Activated naive CD8-positive, alpha-beta T cell (primary cell): Measurements from ENCODE around the gene LAMB3.
A peak's percentile ranks its signal among the peaks of the same experiment; 100 is the strongest.

ENCODE experiments used
- H3K27ac Mint-ChIP-seq: one replicate; pipeline ENCODE4 v1.8.0; 2021; ENCODE audit warnings: mixed read lengths
- H3K27me3 Mint-ChIP-seq: one replicate; pipeline ENCODE4 v1.8.0; 2021; ENCODE audit warnings: mixed read lengths
- H3K36me3 Mint-ChIP-seq: one replicate; pipeline ENCODE4 v1.8.0; 2021; ENCODE audit warnings: mixed read lengths
- H3K4me1 Mint-ChIP-seq: one replicate; pipeline ENCODE4 v1.8.0; 2021; ENCODE audit warnings: low read depth, mixed read lengths
- H3K4me3 Mint-ChIP-seq: one replicate; pipeline ENCODE4 v1.8.0; 2021; ENCODE audit warnings: mild to moderate bottlenecking, mixed read lengths
- H3K9me3 Mint-ChIP-seq: one replicate; pipeline ENCODE4 v1.8.0; 2021; ENCODE audit warnings: low read depth, mixed read lengths

Gene LAMB3

DNA sequence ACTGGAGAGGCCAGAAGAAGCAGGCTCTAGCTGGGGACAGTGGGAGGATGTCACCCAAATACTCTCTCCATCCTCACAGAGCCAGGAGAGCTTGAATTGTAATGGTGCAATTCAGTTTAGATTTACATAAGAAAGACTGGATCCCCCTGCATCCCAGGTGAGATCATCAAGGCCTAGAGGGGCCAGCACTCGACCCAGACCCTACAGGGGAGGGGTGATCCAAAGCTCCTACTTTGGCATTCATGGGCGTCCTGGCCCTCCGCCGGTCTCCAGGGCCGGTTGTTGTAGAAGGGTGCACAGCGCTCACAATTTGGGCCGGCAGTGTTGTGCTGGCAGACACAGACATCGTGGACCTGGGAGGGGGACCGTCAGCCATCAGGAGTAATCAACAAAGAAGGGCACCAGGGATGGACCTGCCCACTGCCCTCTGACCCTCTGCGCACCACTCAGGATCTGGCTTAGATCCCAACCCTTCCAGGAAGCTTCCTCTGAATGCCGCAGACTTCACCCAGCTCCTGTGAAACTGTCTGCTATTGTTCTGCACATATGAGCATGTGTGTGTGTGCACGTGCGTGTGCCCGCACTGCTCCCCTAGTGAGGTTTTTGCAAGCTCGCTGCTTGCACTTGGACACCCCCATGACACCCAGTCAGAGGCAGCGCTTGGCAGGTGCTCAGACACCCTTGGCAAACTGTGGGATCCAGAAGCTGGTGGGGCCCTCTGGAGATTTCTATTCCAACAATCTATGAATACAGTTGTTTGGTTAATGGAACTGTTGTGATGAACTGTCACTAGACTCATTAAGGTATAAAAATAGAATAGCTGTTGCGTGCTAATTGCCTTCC is 21.6 kb downstream of the LAMB3 start:
- no peaks in the 10 kb centered on the region for H3K4me1 Mint-ChIP-seq
- no peaks in the 10 kb centered on the region for H3K27me3 Mint-ChIP-seq
- H3K36me3 Mint-ChIP-seq, result no peaks in the 10 kb centered on the region
- H3K27ac Mint-ChIP-seq, result no peak overlapping the region
- H3K4me3 Mint-ChIP-seq, result no peak overlapping the region
- no peaks in the 10 kb centered on the region for H3K9me3 Mint-ChIP-seq

GRCh38 chr1:209629621-209630382 is 22.4 kb downstream of the LAMB3 start:
- H3K27me3 Mint-ChIP-seq, result no peaks in the 10 kb centered on the region
- no peak overlapping the region for H3K27ac Mint-ChIP-seq
- no peak overlapping the region for H3K4me3 Mint-ChIP-seq
- H3K4me1 Mint-ChIP-seq, result no peaks in the 10 kb centered on the region
- H3K9me3 Mint-ChIP-seq, result no peaks in the 10 kb centered on the region
- H3K36me3 Mint-ChIP-seq, result no peaks in the 10 kb centered on the region

DNA sequence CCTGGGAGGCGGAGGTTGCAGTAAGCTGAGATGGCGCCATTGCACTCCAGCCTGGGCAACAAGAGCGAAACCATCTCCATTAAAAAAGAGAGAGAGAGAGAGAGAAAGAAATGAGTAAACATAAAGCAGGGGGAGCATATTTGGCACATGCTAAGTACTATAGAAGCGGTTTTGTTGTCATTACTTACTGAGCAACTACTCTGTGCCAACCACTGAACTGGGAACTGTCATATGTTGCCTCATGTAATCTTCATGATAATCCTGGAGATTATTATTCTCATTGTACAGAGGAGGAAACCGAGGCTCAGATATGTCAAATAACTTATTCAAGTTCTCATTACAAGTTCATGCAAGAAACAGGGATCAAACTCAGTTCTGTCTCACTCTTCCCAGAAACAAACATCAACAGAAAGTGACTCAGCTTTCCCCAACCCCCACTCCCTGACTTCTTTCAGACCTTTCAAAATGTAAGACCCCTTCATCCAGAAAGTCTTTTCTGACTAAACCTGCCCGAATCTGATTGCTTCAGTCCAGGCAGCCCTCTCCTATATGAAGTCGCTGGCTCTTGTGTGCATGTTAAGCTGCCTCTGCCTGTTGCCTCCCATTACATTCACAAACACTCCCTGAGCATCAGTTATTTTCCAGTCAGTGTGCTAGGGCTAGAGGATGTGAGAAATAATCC is 23.5 kb downstream of the LAMB3 start:
- H3K4me3 Mint-ChIP-seq, result no peak overlapping the region
- H3K36me3 Mint-ChIP-seq, result no peaks in the 10 kb centered on the region
- no peaks in the 10 kb centered on the region for H3K27me3 Mint-ChIP-seq
- H3K27ac Mint-ChIP-seq, result no peak overlapping the region
- no peaks in the 10 kb centered on the region for H3K9me3 Mint-ChIP-seq
- H3K4me1 Mint-ChIP-seq, result no peaks in the 10 kb centered on the region

DNA sequence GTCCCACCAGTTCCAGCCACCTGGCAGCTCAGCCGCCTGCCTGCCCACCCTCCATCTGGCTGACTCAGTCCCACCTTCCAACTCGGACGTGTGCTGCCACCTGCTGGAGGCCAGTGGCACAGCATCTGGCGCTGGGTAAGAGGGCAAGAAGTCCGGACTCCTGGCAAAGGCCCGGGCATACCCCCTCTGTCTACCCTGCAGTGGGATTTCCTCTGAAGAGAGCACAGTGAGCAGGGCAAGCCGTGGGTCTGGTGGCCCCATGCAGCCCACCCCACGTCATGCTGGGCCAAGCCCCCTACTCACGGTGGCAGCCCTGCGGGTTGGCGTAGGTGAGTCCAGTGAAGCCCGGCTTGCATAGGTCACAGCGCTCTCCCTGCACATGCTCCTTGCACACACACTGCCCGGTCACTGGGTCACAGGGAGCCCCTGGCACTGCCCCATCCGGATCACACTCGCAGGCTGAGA is 24.5 kb downstream of the LAMB3 start:
- Mint-ChIP-seq H3K27ac (no peak overlapping the region), H3K36me3 (no peaks in the 10 kb centered on the region), H3K27me3 (no peaks in the 10 kb centered on the region), H3K4me1 (no peaks in the 10 kb centered on the region), H3K4me3 (no peak overlapping the region), H3K9me3 (no peaks in the 10 kb centered on the region)

- Mint-ChIP-seq H3K9me3 (no peaks in the 10 kb centered on the region), H3K4me1 (no peaks in the 10 kb centered on the region), H3K36me3 (no peaks in the 10 kb centered on the region), H3K27ac (no peak overlapping the region), H3K27me3 (no peaks in the 10 kb centered on the region), H3K4me3 (no peak overlapping the region)
These were observed 25.0 kb downstream of the LAMB3 start for GRCh38 chr1:209627027-209627731.

GRCh38 chr1:209626346-209627026 is 25.7 kb downstream of the LAMB3 start:
- Mint-ChIP-seq H3K27ac (no peak overlapping the region), H3K4me3 (no peak overlapping the region), H3K9me3 (no peaks in the 10 kb centered on the region), H3K27me3 (no peaks in the 10 kb centered on the region), H3K4me1 (no peaks in the 10 kb centered on the region), H3K36me3 (no peaks in the 10 kb centered on the region)

- no peak overlapping the region for H3K27ac Mint-ChIP-seq
These were observed 26.4 kb downstream of the LAMB3 start for GRCh38 chr1:209625791-209626285.

GRCh38 chr1:209624558-209625549 is 27.4 kb downstream of the LAMB3 start:
- Mint-ChIP-seq H3K4me3 (no peak overlapping the region), H3K36me3 (no peaks in the 10 kb centered on the region), H3K9me3 (no peaks in the 10 kb centered on the region), H3K27ac (peak overlapping the region; percentile 11), H3K27me3 (no peaks in the 10 kb centered on the region), H3K4me1 (no peaks in the 10 kb centered on the region)

More at GRCh38 chr1:209625791-209626285, 26.4 kb downstream of the LAMB3 start:
- H3K9me3 Mint-ChIP-seq, result no peaks in the 10 kb centered on the region
- no peak overlapping the region for H3K4me3 Mint-ChIP-seq
- H3K27me3 Mint-ChIP-seq, result no peaks in the 10 kb centered on the region
- H3K4me1 Mint-ChIP-seq, result no peaks in the 10 kb centered on the region
- H3K36me3 Mint-ChIP-seq, result no peaks in the 10 kb centered on the region

DNA sequence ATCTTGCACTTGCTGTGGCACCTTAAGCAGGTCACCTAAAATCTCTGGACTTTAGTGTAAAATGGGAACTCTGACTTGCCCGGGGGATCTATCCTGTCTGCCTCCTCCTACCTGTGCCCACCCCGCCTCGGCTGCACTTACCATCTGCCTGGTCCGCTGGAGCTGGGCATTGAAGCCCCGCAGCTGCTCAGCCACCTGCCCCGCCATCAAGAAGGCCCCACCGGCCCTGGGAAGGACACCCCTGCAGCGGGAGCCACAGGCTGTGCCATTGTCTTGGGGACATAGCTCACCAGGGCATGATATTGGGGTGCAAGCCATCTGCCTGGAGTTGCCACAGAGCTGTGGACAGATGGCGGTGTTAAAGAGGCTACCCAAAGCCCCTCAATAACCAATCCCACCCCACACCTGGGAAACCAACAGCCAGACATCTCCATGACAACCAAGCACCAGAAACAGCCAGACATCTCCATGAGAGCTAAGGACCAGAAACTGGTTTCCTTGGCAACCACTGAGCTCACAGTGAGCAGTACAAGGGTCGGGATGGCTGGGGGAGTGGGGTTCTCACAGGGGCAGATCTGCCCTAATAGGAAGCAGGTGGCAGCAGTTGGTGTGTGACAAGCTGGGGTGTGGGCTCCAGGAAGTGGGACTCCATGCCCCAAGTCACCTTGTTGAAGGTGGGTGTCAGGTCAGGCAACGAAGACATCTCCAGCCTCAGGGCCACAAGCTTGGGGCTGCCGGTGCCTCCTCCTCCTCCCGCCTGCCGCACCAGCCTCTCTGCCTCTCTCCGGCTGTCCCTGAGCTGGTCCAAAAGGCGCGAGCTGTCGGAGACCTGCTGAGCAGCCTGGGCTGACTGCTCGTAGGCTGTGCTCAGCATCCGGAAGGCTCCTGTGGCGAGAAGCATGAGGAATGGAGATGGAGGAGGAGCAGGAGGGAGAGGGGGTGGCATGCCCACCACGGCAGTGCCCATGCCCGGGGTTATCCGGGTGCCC is 29.1 kb downstream of the LAMB3 start:
- no peak overlapping the region for H3K27ac Mint-ChIP-seq
- no peaks in the 10 kb centered on the region for H3K9me3 Mint-ChIP-seq
- no peaks in the 10 kb centered on the region for H3K36me3 Mint-ChIP-seq
- H3K4me3 Mint-ChIP-seq, result no peak overlapping the region
- H3K4me1 Mint-ChIP-seq, result peaks cover 7% of the 10 kb centered on the region
- H3K27me3 Mint-ChIP-seq, result no peaks in the 10 kb centered on the region

DNA sequence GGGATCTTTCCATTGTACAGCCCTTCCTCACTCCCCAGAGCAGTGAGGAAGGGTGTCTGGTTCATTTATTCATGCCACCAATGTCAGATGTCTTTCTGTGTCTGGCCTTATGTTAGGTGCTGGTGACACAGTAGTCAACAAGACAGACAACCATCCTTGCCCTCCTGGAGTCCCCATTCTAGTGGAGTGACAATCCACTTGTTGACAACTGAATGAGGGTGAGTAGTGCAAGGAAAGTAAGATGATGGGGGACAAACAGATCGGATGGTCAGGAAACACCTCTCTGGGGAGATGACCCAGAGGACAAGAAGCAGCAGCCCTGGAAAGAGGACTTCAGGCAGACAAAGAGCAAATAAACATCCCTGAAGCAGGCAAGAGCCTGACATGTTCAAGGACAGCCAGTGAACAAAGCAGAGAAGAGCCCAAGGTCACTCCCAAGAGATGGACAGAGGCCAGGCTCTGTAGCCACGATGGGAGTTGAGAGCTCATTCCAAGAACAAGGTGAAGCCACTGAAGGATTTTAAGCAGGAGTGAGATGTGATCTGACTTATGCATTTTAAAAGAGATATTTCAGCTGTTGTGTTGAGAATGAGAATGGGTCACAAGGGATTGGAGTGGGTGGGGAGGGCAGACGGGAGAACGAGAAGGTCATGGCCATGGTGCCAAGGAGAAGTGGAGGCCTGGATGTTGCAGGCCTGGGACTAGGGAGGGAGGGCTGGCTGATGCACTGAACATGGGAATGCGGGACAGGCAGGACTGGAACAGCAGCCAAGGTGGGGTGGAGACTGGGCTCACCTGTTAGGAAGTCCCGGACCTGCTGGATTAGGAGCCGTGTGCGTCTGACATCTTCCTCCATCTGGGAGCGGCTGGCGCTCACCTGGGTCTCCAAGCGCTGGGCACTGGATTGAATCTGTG is 30.2 kb downstream of the LAMB3 start:
- no peak overlapping the region for H3K4me3 Mint-ChIP-seq
- H3K36me3 Mint-ChIP-seq, result no peaks in the 10 kb centered on the region
- peaks cover 7% of the 10 kb centered on the region for H3K4me1 Mint-ChIP-seq
- H3K27ac Mint-ChIP-seq, result no peak overlapping the region
- H3K9me3 Mint-ChIP-seq, result no peaks in the 10 kb centered on the region
- no peaks in the 10 kb centered on the region for H3K27me3 Mint-ChIP-seq

- Mint-ChIP-seq H3K9me3 (no peaks in the 10 kb centered on the region), H3K36me3 (no peaks in the 10 kb centered on the region), H3K27me3 (no peaks in the 10 kb centered on the region), H3K4me1 (peaks cover 7% of the 10 kb centered on the region), H3K27ac (no peak overlapping the region), H3K4me3 (no peak overlapping the region)
These were observed 30.9 kb downstream of the LAMB3 start for GRCh38 chr1:209621286-209621685.
